Measurements from ENCODE around the gene PRDM8.
"Not testable (repeated sequence)": the region's sequence is repeated elsewhere in the genome, so short reads cannot be mapped to it uniquely, and the experiment has no call there.

PRDM8 gene

DNA sequence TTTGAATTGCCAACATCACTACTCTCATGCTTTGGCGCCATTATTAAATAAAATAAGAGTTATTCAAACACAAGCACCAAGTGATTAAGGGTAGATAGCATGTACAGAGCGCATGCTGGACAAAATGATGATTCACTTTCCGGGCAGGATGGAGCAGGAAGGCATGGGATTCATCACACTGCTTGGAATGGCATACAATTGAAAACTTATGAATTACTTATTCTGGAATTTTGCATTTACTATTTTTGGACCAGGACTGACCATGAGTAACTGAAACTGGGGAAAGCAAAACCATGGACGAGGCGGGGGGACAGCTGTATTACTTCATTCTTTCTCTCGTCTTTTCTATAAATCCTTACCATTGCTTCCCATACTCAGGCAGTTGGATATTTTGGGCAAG, 40.7 kb downstream of the PRDM8 start:
- no peak for DNase-seq
- Histone ChIP-seq H3K27me3 (ENCODE audit: insufficient read depth, low read length, poor library complexity) (no peaks in the 10 kb centered on the region), H3K18ac (ENCODE audit: low read length) (no peak overlapping the region), H3K56ac (ENCODE audit: low read length) (no peak overlapping the region), H3K9ac (ENCODE audit: low read length) (no peak overlapping the region), H2BK120ac (ENCODE audit: low read depth, low read length) (no peak overlapping the region), H4K5ac (ENCODE audit: low read length) (no peak overlapping the region), H3K23ac (ENCODE audit: low read length) (no peak overlapping the region), H3K27ac (ENCODE audit: low read depth, low read length) (no peak overlapping the region), H3K4me3 (ENCODE audit: low read length) (no peak overlapping the region), H3K4me2 (ENCODE audit: low read length) (no peak overlapping the region), H3K79me1 (ENCODE audit: low read length) (no peaks in the 10 kb centered on the region), H3K4ac (ENCODE audit: low read depth, low read length) (no peak overlapping the region), H4K8ac (ENCODE audit: low read depth, low read length) (no peak overlapping the region), H3K79me2 (ENCODE audit: control insufficient read depth, insufficient read depth, low read length) (no peaks in the 10 kb centered on the region), H2AK5ac (ENCODE audit: low read length) (no peak overlapping the region), H2BK5ac (ENCODE audit: low read length) (no peak overlapping the region), H3K36me3 (ENCODE audit: control insufficient read depth, insufficient read depth, low read length) (no peaks in the 10 kb centered on the region), H2BK15ac (replicated peaks; ENCODE audit: low read depth) (no peak overlapping the region), H3K4me1 (ENCODE audit: control insufficient read depth, low read depth, low read length) (no peaks in the 10 kb centered on the region)
- no CpG with 5 or more reads among the region's 6 CpGs for WGBS (ENCODE audit: extremely low coverage, insufficient coverage, low lambda C conversion rate)

GRCh38 chr4:80239480-80240150, 42.3 kb downstream of the PRDM8 start:
- Histone ChIP-seq H2AK5ac (ENCODE audit: low read length) (no peak overlapping the region), H3K4me3 (ENCODE audit: low read length) (no peak overlapping the region), H2BK5ac (ENCODE audit: low read length) (no peak overlapping the region), H2BK120ac (ENCODE audit: low read depth, low read length) (no peak overlapping the region), H3K4ac (ENCODE audit: low read depth, low read length) (no peak overlapping the region), H3K79me1 (ENCODE audit: low read length) (no peaks in the 10 kb centered on the region), H4K5ac (ENCODE audit: low read length) (no peak overlapping the region), H3K18ac (ENCODE audit: low read length) (no peak overlapping the region), H3K27me3 (ENCODE audit: insufficient read depth, low read length, poor library complexity) (no peaks in the 10 kb centered on the region), H3K36me3 (ENCODE audit: control insufficient read depth, insufficient read depth, low read length) (no peaks in the 10 kb centered on the region), H3K56ac (ENCODE audit: low read length) (no peak overlapping the region), H3K4me2 (ENCODE audit: low read length) (no peak overlapping the region), H3K4me1 (ENCODE audit: control insufficient read depth, low read depth, low read length) (no peaks in the 10 kb centered on the region), H3K27ac (ENCODE audit: low read depth, low read length) (no peak overlapping the region), H3K79me2 (ENCODE audit: control insufficient read depth, insufficient read depth, low read length) (no peaks in the 10 kb centered on the region), H3K9ac (ENCODE audit: low read length) (no peak overlapping the region), H2BK15ac (replicated peaks; ENCODE audit: low read depth) (no peak overlapping the region), H3K23ac (ENCODE audit: low read length) (no peak overlapping the region), H4K8ac (ENCODE audit: low read depth, low read length) (no peak overlapping the region)
- WGBS (ENCODE audit: extremely low coverage, insufficient coverage, low lambda C conversion rate) = no CpG with 5 or more reads among the region's 3 CpGs
- no peak for DNase-seq

- no peak for DNase-seq
- H2BK15ac ChIP-seq (replicated peaks; ENCODE audit: low read depth) = no peak overlapping the region
- H3K23ac ChIP-seq (ENCODE audit: low read length) = no peak overlapping the region
- H3K18ac ChIP-seq (ENCODE audit: low read length) = no peak overlapping the region
- H3K56ac ChIP-seq (ENCODE audit: low read length) = no peak overlapping the region
- no peaks in the 10 kb centered on the region for H3K36me3 ChIP-seq (ENCODE audit: control insufficient read depth, insufficient read depth, low read length)
- H3K4me2 ChIP-seq (ENCODE audit: low read length) = no peak overlapping the region
- no peaks in the 10 kb centered on the region for H3K79me1 ChIP-seq (ENCODE audit: low read length)
- no peak overlapping the region for H4K5ac ChIP-seq (ENCODE audit: low read length)
- H3K79me2 ChIP-seq (ENCODE audit: control insufficient read depth, insufficient read depth, low read length) = no peaks in the 10 kb centered on the region
- H3K4me1 ChIP-seq (ENCODE audit: control insufficient read depth, low read depth, low read length) = no peaks in the 10 kb centered on the region
- no peak overlapping the region for H3K27ac ChIP-seq (ENCODE audit: low read depth, low read length)
- no peaks in the 10 kb centered on the region for H3K27me3 ChIP-seq (ENCODE audit: insufficient read depth, low read length, poor library complexity)
- H2BK120ac ChIP-seq (ENCODE audit: low read depth, low read length) = no peak overlapping the region
- no peak overlapping the region for H2BK5ac ChIP-seq (ENCODE audit: low read length)
- no peak overlapping the region for H3K9ac ChIP-seq (ENCODE audit: low read length)
- no peak overlapping the region for H2AK5ac ChIP-seq (ENCODE audit: low read length)
- no peak overlapping the region for H4K8ac ChIP-seq (ENCODE audit: low read depth, low read length)
- H3K4ac ChIP-seq (ENCODE audit: low read depth, low read length) = no peak overlapping the region
- H3K4me3 ChIP-seq (ENCODE audit: low read length) = no peak overlapping the region
These were observed 43.7 kb downstream of the PRDM8 start for GRCh38 chr4:80240976-80241375.

GRCh38 chr4:80243274-80244018, 46.1 kb downstream of the PRDM8 start:
- no CpG with 5 or more reads among the region's 6 CpGs for WGBS (ENCODE audit: extremely low coverage, insufficient coverage, low lambda C conversion rate)
- no peaks in the 10 kb centered on the region for H3K27me3 ChIP-seq (ENCODE audit: insufficient read depth, low read length, poor library complexity)

GRCh38 chr4:80247484-80247883, 50.2 kb downstream of the PRDM8 start:
- not testable (repeated sequence) for DNase-seq; H2AK5ac ChIP-seq (ENCODE audit: low read length)

More at GRCh38 chr4:80243274-80244018, 46.1 kb downstream of the PRDM8 start:
- Histone ChIP-seq H3K4me2 (ENCODE audit: low read length) (no peak overlapping the region), H4K5ac (ENCODE audit: low read length) (no peak overlapping the region), H2BK5ac (ENCODE audit: low read length) (no peak overlapping the region), H2BK15ac (replicated peaks; ENCODE audit: low read depth) (no peak overlapping the region), H3K4me3 (ENCODE audit: low read length) (no peak overlapping the region), H3K79me1 (ENCODE audit: low read length) (no peaks in the 10 kb centered on the region), H3K23ac (ENCODE audit: low read length) (no peak overlapping the region), H3K4me1 (ENCODE audit: control insufficient read depth, low read depth, low read length) (no peaks in the 10 kb centered on the region), H2BK120ac (ENCODE audit: low read depth, low read length) (no peak overlapping the region), H2AK5ac (ENCODE audit: low read length) (no peak overlapping the region), H3K56ac (ENCODE audit: low read length) (no peak overlapping the region), H3K18ac (ENCODE audit: low read length) (no peak overlapping the region), H3K36me3 (ENCODE audit: control insufficient read depth, insufficient read depth, low read length) (no peaks in the 10 kb centered on the region), H3K27ac (ENCODE audit: low read depth, low read length) (no peak overlapping the region), H3K4ac (ENCODE audit: low read depth, low read length) (no peak overlapping the region), H3K79me2 (ENCODE audit: control insufficient read depth, insufficient read depth, low read length) (no peaks in the 10 kb centered on the region), H3K9ac (ENCODE audit: low read length) (no peak overlapping the region), H4K8ac (ENCODE audit: low read depth, low read length) (no peak overlapping the region)
- DNase-seq = no peak

More at GRCh38 chr4:80247484-80247883, 50.2 kb downstream of the PRDM8 start:
- H3K23ac ChIP-seq (ENCODE audit: low read length); H4K8ac ChIP-seq (ENCODE audit: low read depth, low read length); H3K4me1 ChIP-seq (ENCODE audit: control insufficient read depth, low read depth, low read length); H3K18ac ChIP-seq (ENCODE audit: low read length); H2BK5ac ChIP-seq (ENCODE audit: low read length); H2BK120ac ChIP-seq (ENCODE audit: low read depth, low read length); H3K79me1 ChIP-seq (ENCODE audit: low read length); H3K56ac ChIP-seq (ENCODE audit: low read length); H3K4me2 ChIP-seq (ENCODE audit: low read length); H3K27ac ChIP-seq (ENCODE audit: low read depth, low read length); H3K36me3 ChIP-seq (ENCODE audit: control insufficient read depth, insufficient read depth, low read length); H3K27me3 ChIP-seq (ENCODE audit: insufficient read depth, low read length, poor library complexity); H4K5ac ChIP-seq (ENCODE audit: low read length); H2BK15ac ChIP-seq (replicated peaks; ENCODE audit: low read depth); H3K9ac ChIP-seq (ENCODE audit: low read length); H3K4ac ChIP-seq (ENCODE audit: low read depth, low read length); H3K79me2 ChIP-seq (ENCODE audit: control insufficient read depth, insufficient read depth, low read length); H3K4me3 ChIP-seq (ENCODE audit: low read length): not testable (repeated sequence)
- WGBS (ENCODE audit: extremely low coverage, insufficient coverage, low lambda C conversion rate) = no CpG with 5 or more reads among the region's 1 CpG

Measured in mesendoderm (in vitro differentiated cells).